Endothelial cell of umbilical vein (primary cell): ENCODE results near the gene CDH23. TPM values are rescaled to one million over a fixed set of nuclear protein-coding genes. Genes with fewer than 3 reads are reported as not detected.

ENCODE experiments used
- BruUV-seq: library from RNA; stranded (reverse); fragments of 400-500 nt; replicated peaks from 2 replicates; lab custom pipeline; 2021; lab: Mats Ljungman, UMichigan
- CTCF ChIA-PET: fragments of 300-600, 350-600 bp; sonication (Branson Sonifier 250); formaldehyde crosslinking; loops from one replicate; lab custom pipeline; 2021; ENCODE audit warnings: antibody characterized with exemption, inconsistent platforms; lab: Charles Lee
- POLR2A ChIA-PET: fragments of 300-600, 350-600 bp; sonication (Branson Sonifier 250); formaldehyde crosslinking; loops from one replicate; lab custom pipeline; 2021; ENCODE audit warnings: antibody characterized with exemption, inconsistent platforms; lab: Charles Lee
- DNase-seq: peaks from one replicate; pipeline ENCODE4 v3.0.0-alpha.2; 2011; ENCODE audit warnings: low read depth, low spot score
- FAIRE-seq: peaks from 2 replicates; lab custom pipeline; 2011; peaks lifted over from hg19 to GRCh38; lab: Jason Lieb, UNC
- H2AFZ ChIP-seq: 2 replicates; pipeline ENCODE4 v1.6.0; 2012; ENCODE audit warnings: low read depth, low read length, control low read depth, inconsistent platforms
- H3K27ac ChIP-seq: 2 replicates; pipeline ENCODE4 v1.5.1; 2011; ENCODE audit warnings: low read depth, mild to moderate bottlenecking, control low read depth, low read length, moderate library complexity; ENCODE audit not compliant: insufficient read depth
- H3K27me3 ChIP-seq, 2 experiments: 2 replicates each; pipeline versions ENCODE4 v1.6.0 to v1.6.1; 2011; ENCODE audit warnings: low read length in 2 of 2, mixed read lengths in 1 of 2; ENCODE audit not compliant: control insufficient read depth in 2 of 2, insufficient read depth in 2 of 2
- H3K36me3 ChIP-seq, 2 experiments: 2 replicates in 1 of 2; 3 replicates in 1 of 2; pipeline ENCODE4 v1.5.1; 2011; ENCODE audit warnings: low read length in 2 of 2, mild to moderate bottlenecking in 1 of 2, moderate library complexity in 1 of 2; ENCODE audit not compliant: control insufficient read depth in 2 of 2, insufficient read depth in 2 of 2; ENCODE audit errors: extremely low read depth in 1 of 2
- H3K4me1 ChIP-seq: 3 replicates; pipeline ENCODE4 v1.5.1; 2011; ENCODE audit warnings: mild to moderate bottlenecking, low read length; ENCODE audit not compliant: control insufficient read depth, insufficient read depth; ENCODE audit errors: extremely low read depth
- H3K4me2 ChIP-seq: 2 replicates; pipeline ENCODE4 v1.6.1; 2011; ENCODE audit warnings: low read length, control low read depth, mixed read lengths; ENCODE audit not compliant: insufficient read depth
- H3K4me3 ChIP-seq, 3 experiments: fragments of 200-600 bp in 1 of 3; sonication (generic), shearing (Covaris generic) in 1 of 3; replicated peaks in 1 of 3; 2 replicates each; pipeline ENCODE4 v1.5.1; 2011 to 2016; ENCODE audit warnings: control low read depth in 3 of 3, low read length in 3 of 3, mild to moderate bottlenecking in 2 of 3, inconsistent platforms in 1 of 3, low read depth in 1 of 3, moderate library complexity in 1 of 3; ENCODE audit not compliant: insufficient read depth in 1 of 3
- H3K79me2 ChIP-seq: 2 replicates; pipeline ENCODE4 v1.6.0; 2012; ENCODE audit warnings: low read length, inconsistent platforms; ENCODE audit not compliant: control insufficient read depth, insufficient read depth
- H3K9ac ChIP-seq: replicated peaks from 2 replicates; pipeline ENCODE3; 2011; ENCODE audit warnings: low read length, control low read depth; ENCODE audit not compliant: insufficient read depth; ENCODE audit errors: extremely low read depth
- H3K9me1 ChIP-seq: replicated peaks from 3 replicates; pipeline ENCODE4 v1.6.0; 2011; ENCODE audit warnings: mild to moderate bottlenecking, low read length; ENCODE audit not compliant: control insufficient read depth, insufficient read depth; ENCODE audit errors: extremely low read depth
- H3K9me3 ChIP-seq: replicated peaks from 2 replicates; pipeline ENCODE4 v1.5.1; 2012; ENCODE audit warnings: low read length, inconsistent platforms; ENCODE audit not compliant: control insufficient read depth, insufficient read depth
- H4K20me1 ChIP-seq: replicated peaks from 2 replicates; pipeline ENCODE3; 2011; ENCODE audit warnings: mild to moderate bottlenecking, low read length; ENCODE audit not compliant: control insufficient read depth, insufficient read depth; ENCODE audit errors: extremely low read depth
- EZH2 ChIP-seq: IDR thresholded peaks from 2 replicates; pipeline ENCODE4 v1.6.1; 2012; ENCODE audit warnings: borderline replicate concordance, low read depth, mild to moderate bottlenecking, moderate library complexity, low read length, inconsistent platforms; ENCODE audit not compliant: severe bottlenecking
- FOS ChIP-seq: IDR thresholded peaks from 2 replicates; pipeline ENCODE4 v1.6.1; 2011; ENCODE audit warnings: mild to moderate bottlenecking, low read length, moderate library complexity, borderline replicate concordance; ENCODE audit not compliant: insufficient read depth
- GATA2 ChIP-seq: IDR thresholded peaks from 2 replicates; pipeline ENCODE4 v1.7.0; 2011; ENCODE audit warnings: low read depth, mild to moderate bottlenecking, moderate library complexity, mixed read lengths, low read length; ENCODE audit not compliant: insufficient read length, insufficient read depth
- JUN ChIP-seq: IDR thresholded peaks from 2 replicates; pipeline ENCODE4 v1.6.1; 2011; ENCODE audit warnings: borderline replicate concordance, low read depth; ENCODE audit not compliant: insufficient read length, insufficient read depth
- MAX ChIP-seq: IDR thresholded peaks from 2 replicates; pipeline ENCODE4 v1.6.1; 2011; ENCODE audit not compliant: insufficient read depth, insufficient read length
- MYC ChIP-seq: IDR thresholded peaks from one replicate; pipeline ENCODE4 v1.6.1; 2011; ENCODE audit warnings: mild to moderate bottlenecking, low read depth, low read length
- POLR2A ChIP-seq: IDR thresholded peaks from 2 replicates; pipeline ENCODE4 v1.6.1; 2012; ENCODE audit warnings: low read depth, mild to moderate bottlenecking, control low read depth, low read length
- POLR2AphosphoS5 ChIP-seq: IDR thresholded peaks from 2 replicates; pipeline ENCODE4 v1.6.1; 2012; ENCODE audit warnings: low read depth, mild to moderate bottlenecking, control low read depth, low read length, moderate library complexity; ENCODE audit not compliant: insufficient read depth
- dilution Hi-C: fragments of 300-500 bp; cut with MboI; formaldehyde crosslinking; loops from one replicate; pipeline ENCODE4 v1.15.0; 2019; ENCODE audit warnings: low sequenced_read_pairs; ENCODE audit not compliant: extremely low pct_ligation_motif_present
- intact Hi-C: fragments of 100-400 bp; cut with micrococcal nuclease; formaldehyde crosslinking; loops from one replicate; pipeline ENCODE4 v1.10.0; 2022
- polyA plus RNA-seq, 4 experiments: library from polyadenylated mRNA; depleted of rRNA in 3 of 4; stranded (reverse) in 3 of 4; unstranded in 1 of 4; fragments of >200 nt; gene quantifications; 2 replicates each; pipeline versions ENCODE4 v1.2.1 to v1.2.3, GENCODE V29; 2011 to 2012; ENCODE audit warnings: missing spikeins in 1 of 4
- total RNA-seq: library from RNA; stranded (reverse); gene quantifications from 2 replicates; pipeline ENCODE4 v1.2.3, GENCODE V29; 2021
- TF ChIP-seq, protein P1 (sequence below), 2 donors: IDR thresholded peaks; 1 replicate in 1 of 2; 2 replicates in 1 of 2; pipeline ENCODE4 v1.5.1; 2011; ENCODE audit warnings: low read length in 2 of 2, mild to moderate bottlenecking in 2 of 2, moderate library complexity in 2 of 2, control low read depth in 1 of 2, inconsistent platforms in 1 of 2, low read depth in 1 of 2; ENCODE audit not compliant: insufficient read depth in 1 of 2; ENCODE audit errors: extremely low read depth in 1 of 2

The CDH23 gene
- total and polyA plus RNA-seq, 2 donors (not counting 3 experiments of a cell fraction or from before 2014, with no cell fraction given): not detected

GRCh38 chr10:71480662-71481061 lies 83.9 kb downstream of the CDH23 start:
- FAIRE-seq (no peak), DNase-seq (no peak)
- BruUV-seq: no TSS peak
- Histone ChIP-seq H3K9me3 (no peaks in the 10 kb centered on the region), H3K4me3 (no peak overlapping the region), H3K27me3 (peaks cover 3 to 7% of the 10 kb centered on the region in 2 experiments), H2AFZ (no peak overlapping the region), H3K27ac (no peak overlapping the region), H3K9me1 (no peaks in the 10 kb centered on the region), H3K9ac (no peak overlapping the region), H3K79me2 (no peaks in the 10 kb centered on the region), H3K4me1 (no peaks in the 10 kb centered on the region), H3K4me2 (no peak overlapping the region), H3K36me3 (no peaks in the 10 kb centered on the region), H4K20me1 (no peaks in the 10 kb centered on the region)
- POLR2A ChIA-PET: no interaction called here
- intact Hi-C loops: no loop called here
- CTCF ChIA-PET: no interaction called here
- TF ChIP-seq FOS (no peak), JUN (no peak), POLR2AphosphoS5 (no peak), POLR2A (no peak), MAX (no peak), MYC (no peak), EZH2 (no peak), GATA2 (no peak)
- TF ChIP-seq, protein P1, sequence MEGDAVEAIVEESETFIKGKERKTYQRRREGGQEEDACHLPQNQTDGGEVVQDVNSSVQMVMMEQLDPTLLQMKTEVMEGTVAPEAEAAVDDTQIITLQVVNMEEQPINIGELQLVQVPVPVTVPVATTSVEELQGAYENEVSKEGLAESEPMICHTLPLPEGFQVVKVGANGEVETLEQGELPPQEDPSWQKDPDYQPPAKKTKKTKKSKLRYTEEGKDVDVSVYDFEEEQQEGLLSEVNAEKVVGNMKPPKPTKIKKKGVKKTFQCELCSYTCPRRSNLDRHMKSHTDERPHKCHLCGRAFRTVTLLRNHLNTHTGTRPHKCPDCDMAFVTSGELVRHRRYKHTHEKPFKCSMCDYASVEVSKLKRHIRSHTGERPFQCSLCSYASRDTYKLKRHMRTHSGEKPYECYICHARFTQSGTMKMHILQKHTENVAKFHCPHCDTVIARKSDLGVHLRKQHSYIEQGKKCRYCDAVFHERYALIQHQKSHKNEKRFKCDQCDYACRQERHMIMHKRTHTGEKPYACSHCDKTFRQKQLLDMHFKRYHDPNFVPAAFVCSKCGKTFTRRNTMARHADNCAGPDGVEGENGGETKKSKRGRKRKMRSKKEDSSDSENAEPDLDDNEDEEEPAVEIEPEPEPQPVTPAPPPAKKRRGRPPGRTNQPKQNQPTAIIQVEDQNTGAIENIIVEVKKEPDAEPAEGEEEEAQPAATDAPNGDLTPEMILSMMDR (IDR thresholded peaks at IDR 0.05; ENCODE audit: extremely low read depth in 1 of 2, insufficient read depth in 1 of 2, low read depth in 1 of 2, low read length in 2 of 2): no peak
- dilution Hi-C loops: no loop called here
